NB4 (cell line): ENCODE measurements around the gene RRAD.

ENCODE experiments used
- CTCF ChIP-seq: IDR thresholded peaks from one replicate; pipeline ENCODE4 v1.5.1; 2012; ENCODE audit warnings: low read depth, low read length
- POLR2A ChIP-seq: IDR thresholded peaks from 2 replicates; pipeline ENCODE4 v1.6.1; 2011; ENCODE audit warnings: mild to moderate bottlenecking; ENCODE audit not compliant: insufficient read length; ENCODE audit errors: extremely low read depth

- TF ChIP-seq CTCF (no peak), POLR2A (no peak)
Observed at GRCh38 chr16:66940236-66940635, 14.9 kb upstream of the RRAD start.
